GM19438 (cell line): ENCODE measurements around the gene TLN1.

Experiments used
- ATAC-seq: cut with Tn5 transposase; IDR thresholded peaks from one replicate; pipeline ENCODE4 v1.9.1; 2021; ENCODE audit warnings: low read depth; ENCODE audit not compliant: unreplicated experiment

The TLN1 gene

GRCh38 chr9:35689542-35690293 lies 42.3 kb downstream of the TLN1 start, which contains the start of gene TPM2:
TSS of gene TPM2 (minus strand) at chr9:35689925. CDS start at chr9:35689817, 108 bp downstream.
- ATAC-seq: no peak

- no peak for ATAC-seq
These were observed 43.1 kb downstream of the TLN1 start for GRCh38 chr9:35688558-35689541.

- no peak for ATAC-seq
These were observed 43.9 kb downstream of the TLN1 start for GRCh38 chr9:35687972-35688557.

- no peak for ATAC-seq
These were observed 44.7 kb downstream of the TLN1 start for GRCh38 chr9:35687306-35687705.

GRCh38 chr9:35686222-35687203 lies 45.5 kb downstream of the TLN1 start:
- no peak for ATAC-seq

- no peak for ATAC-seq
These were observed 46.5 kb downstream of the TLN1 start for GRCh38 chr9:35685506-35685905.

- ATAC-seq: no peak
These were observed 47.1 kb downstream of the TLN1 start for GRCh38 chr9:35684921-35685320.

- no peak for ATAC-seq
These were observed 48.7 kb downstream of the TLN1 start for GRCh38 chr9:35683323-35683722.

- ATAC-seq: no peak
These were observed 49.3 kb downstream of the TLN1 start for GRCh38 chr9:35682520-35683315.

GRCh38 chr9:35682051-35682450 lies 49.9 kb downstream of the TLN1 start:
- no peak for ATAC-seq

- ATAC-seq: no peak
These were observed 50.5 kb downstream of the TLN1 start for GRCh38 chr9:35681341-35682002.

GRCh38 chr9:35680331-35681105 lies 51.5 kb downstream of the TLN1 start:
- no peak for ATAC-seq

- ATAC-seq: no peak
These were observed 52.1 kb downstream of the TLN1 start for GRCh38 chr9:35679766-35680330.

- ATAC-seq: no peak
These were observed 52.9 kb downstream of the TLN1 start for GRCh38 chr9:35679091-35679490.

GRCh38 chr9:35675732-35676392 lies 56.1 kb downstream of the TLN1 start:
- ATAC-seq: no peak

- no peak for ATAC-seq
These were observed 56.8 kb downstream of the TLN1 start for GRCh38 chr9:35675204-35675603.

- ATAC-seq: no peak
These were observed 58.0 kb downstream of the TLN1 start for GRCh38 chr9:35674025-35674361.
